GM19238 (cell line): ENCODE results near the gene FAM50B.
"Not testable (repeated sequence)": the region's sequence is repeated elsewhere in the genome, so short reads cannot be mapped to it uniquely, and the experiment has no call there.

Experiments
- DNase-seq: peaks from one replicate; pipeline ENCODE4 v3.0.0; 2011; ENCODE audit warnings: low spot score; ENCODE audit not compliant: insufficient read length

Gene FAM50B

GRCh38 chr6:3847521-3847920 is 1.7 kb upstream of the FAM50B start:
- DNase-seq = no peak

- DNase-seq = no peak
Measured at GRCh38 chr6:3848380-3848779, 793 bp upstream of the FAM50B start.

- no peak for DNase-seq
Measured at GRCh38 chr6:3849681-3850450, 693 bp downstream of the FAM50B start.

- DNase-seq = no peak
Measured at GRCh38 chr6:3850451-3851203, 1.5 kb downstream of the FAM50B start.

- no peak for DNase-seq
Measured at GRCh38 chr6:3851839-3852238, 2.7 kb downstream of the FAM50B start.

GRCh38 chr6:3852391-3852790 is 3.2 kb downstream of the FAM50B start:
- no peak for DNase-seq

GRCh38 chr6:3855866-3856265 is 6.7 kb downstream of the FAM50B start:
- DNase-seq = no peak

- DNase-seq = no peak
Measured at GRCh38 chr6:3856576-3856975, 7.4 kb downstream of the FAM50B start.

- no peak for DNase-seq
Measured at GRCh38 chr6:3857468-3858456, 8.6 kb downstream of the FAM50B start.

- no peak for DNase-seq
Measured at GRCh38 chr6:3859878-3860552, 10.8 kb downstream of the FAM50B start.

GRCh38 chr6:3861424-3861823 is 12.3 kb downstream of the FAM50B start:
- DNase-seq = no peak

- DNase-seq = no peak
Measured at GRCh38 chr6:3862038-3862437, 12.9 kb downstream of the FAM50B start.

- not testable (repeated sequence) for DNase-seq
Measured at GRCh38 chr6:3863322-3863721, 14.1 kb downstream of the FAM50B start.

GRCh38 chr6:3865463-3865862 is 16.3 kb downstream of the FAM50B start:
- DNase-seq = no peak

- DNase-seq = no peak
Measured at GRCh38 chr6:3867641-3868502, 18.7 kb downstream of the FAM50B start.

GRCh38 chr6:3868544-3868943 is 19.4 kb downstream of the FAM50B start:
- no peak for DNase-seq

- no peak for DNase-seq
Measured at GRCh38 chr6:3869284-3869631, 20.1 kb downstream of the FAM50B start.

GRCh38 chr6:3869632-3870527 is 20.7 kb downstream of the FAM50B start:
- no peak for DNase-seq

GRCh38 chr6:3870528-3870925 is 21.4 kb downstream of the FAM50B start:
- DNase-seq = no peak
